GM23248 (cell line): ENCODE measurements around the gene GARNL3. TPM values are rescaled to one million over a fixed set of nuclear protein-coding genes. Genes with fewer than 3 reads are reported as not detected.

ENCODE experiments used
- DNase-seq: peaks from one replicate; pipeline ENCODE4 v3.0.0-alpha.2; 2015
- H2AFZ ChIP-seq: fragments of 200-600 bp; sonication (generic); 2 replicates; pipeline ENCODE4 v1.6.1; 2016; ENCODE audit warnings: antibody characterized with exemption
- H3F3A ChIP-seq: fragments of 200-600 bp; sonication (generic); 2 replicates; pipeline ENCODE4 v1.6.1; 2016; ENCODE audit warnings: mild to moderate bottlenecking, antibody characterized with exemption, mixed run types; ENCODE audit not compliant: insufficient read depth
- H3K27ac ChIP-seq: fragments of 200-600 bp; sonication (generic); 2 replicates; pipeline ENCODE4 v1.5.1; 2016; ENCODE audit warnings: mild to moderate bottlenecking
- H3K27me3 ChIP-seq: fragments of 200-600 bp; sonication (generic); replicated peaks from 2 replicates; pipeline ENCODE4 v1.6.1; 2016; ENCODE audit warnings: mild to moderate bottlenecking; ENCODE audit not compliant: insufficient read depth
- H3K36me3 ChIP-seq: fragments of 200-600 bp; sonication (generic); 2 replicates; pipeline ENCODE4 v1.6.1; 2016; ENCODE audit warnings: low read depth, mild to moderate bottlenecking
- H3K4me1 ChIP-seq: fragments of 200-600 bp; sonication (generic); 2 replicates; pipeline ENCODE4 v1.6.1; 2016; ENCODE audit warnings: mild to moderate bottlenecking; ENCODE audit not compliant: insufficient read depth
- H3K4me2 ChIP-seq: fragments of 200-600 bp; sonication (generic); one replicate; pipeline ENCODE4 v1.6.1; 2016; ENCODE audit warnings: mild to moderate bottlenecking; ENCODE audit not compliant: unreplicated experiment
- H3K4me3 ChIP-seq: fragments of 200-600 bp; sonication (generic); 2 replicates; pipeline ENCODE4 v1.5.1; 2016; ENCODE audit warnings: mild to moderate bottlenecking
- H3K79me2 ChIP-seq: fragments of 200-600 bp; sonication (generic); 2 replicates; pipeline ENCODE4 v1.6.1; 2016; ENCODE audit warnings: mild to moderate bottlenecking; ENCODE audit not compliant: insufficient read depth
- H3K9ac ChIP-seq: fragments of 200-600 bp; sonication (generic); 2 replicates; pipeline ENCODE4 v1.6.1; 2016; ENCODE audit warnings: mild to moderate bottlenecking
- H3K9me2 ChIP-seq: fragments of 200-600 bp; sonication (generic); 2 replicates; pipeline ENCODE4 v1.6.1; 2016; ENCODE audit warnings: mixed run types, mild to moderate bottlenecking, moderate library complexity; ENCODE audit not compliant: insufficient read depth
- H3K9me3 ChIP-seq: fragments of 200-600 bp; sonication (generic); one replicate; pipeline ENCODE4 v1.6.1; 2017; ENCODE audit warnings: low read depth
- H4K20me1 ChIP-seq: fragments of 200-600 bp; sonication (generic); 2 replicates; pipeline ENCODE4 v1.6.0; 2016; ENCODE audit not compliant: insufficient read depth
- EZH2 ChIP-seq: fragments of 200-600 bp; sonication (generic); IDR thresholded peaks from 2 replicates; pipeline ENCODE4 v1.6.1; 2018; ENCODE audit warnings: antibody characterized with exemption, mild to moderate bottlenecking; ENCODE audit not compliant: insufficient read depth, poor library complexity, severe bottlenecking
- EZH2phosphoT487 ChIP-seq: fragments of 200-600 bp; sonication (generic); IDR thresholded peaks from 2 replicates; pipeline ENCODE4 v1.6.1; 2018; ENCODE audit warnings: antibody characterized with exemption, moderate library complexity, mild to moderate bottlenecking, low read depth; ENCODE audit not compliant: insufficient read depth
- WGBS, 2 experiments: methylation state at CpG; one replicate each; pipeline ENCODE4 v1.1.6; 2015 to 2017; ENCODE audit warnings: low lambda C conversion rate in 2 of 2, low coverage in 1 of 2; ENCODE audit errors: missing lambda C conversion rate in 2 of 2; 5-methylcytosine and 5-hydroxymethylcytosine counted together
- in situ Hi-C: fragments of 300-500 bp; cut with MboI; formaldehyde crosslinking; loops from 2 replicates; pipeline ENCODE4 v1.15.0; 2020
- polyA plus RNA-seq: library from polyadenylated mRNA; unstranded; fragments of >200 nt; fragmentation: Nextera tagmentation; extraction: Ambion mirVana; gene quantifications from 2 replicates; pipeline ENCODE4 v1.2.1, GENCODE V29; 2016
- total RNA-seq: library from RNA; depleted of rRNA; stranded (reverse); fragments of >200 nt; shearing (Covaris generic); gene quantifications from 2 replicates; pipeline ENCODE4 v1.2.3, GENCODE V29; 2014; rRNA removed

The GARNL3 gene
- total and polyA plus RNA-seq, 2 experiments from 2014 or later: 0.43 to 1.3 TPM

DNA sequence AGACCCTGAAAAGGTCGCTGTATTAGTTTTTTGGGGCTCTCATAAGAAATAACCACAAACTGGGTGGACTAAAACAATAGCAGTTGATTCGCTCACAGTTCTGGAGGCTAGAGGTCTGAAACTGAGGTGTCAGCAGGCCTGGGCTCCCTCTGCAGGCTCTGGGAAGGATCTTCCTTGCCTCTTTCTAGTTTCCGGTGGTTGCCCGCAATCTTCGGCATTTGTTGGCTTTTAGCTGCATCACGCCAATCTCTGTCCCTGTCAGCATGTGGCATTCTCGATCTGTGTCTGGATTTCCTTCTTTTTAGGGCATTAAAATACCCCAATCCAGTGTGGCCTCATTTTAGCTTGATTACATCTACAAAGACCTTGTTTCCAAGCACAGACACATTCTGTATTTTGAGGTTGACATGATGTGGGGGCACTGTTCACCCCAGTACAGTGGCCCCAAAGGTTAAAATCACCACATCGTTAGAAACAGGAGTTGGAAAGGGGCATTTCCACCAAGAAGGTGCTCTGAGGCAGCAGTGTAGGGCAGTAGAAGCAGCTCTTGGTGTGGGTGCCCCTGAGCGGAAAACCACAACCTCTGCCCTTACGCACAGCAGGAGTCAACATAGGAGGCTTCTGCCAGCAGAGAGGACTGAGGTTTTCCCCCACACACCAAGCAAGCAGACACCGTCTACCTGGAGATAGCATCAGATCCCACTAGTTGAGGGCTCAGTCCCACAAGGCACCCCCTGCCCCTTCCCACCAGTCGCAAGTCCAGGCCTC, 173.1 kb downstream of the GARNL3 start:
- in situ Hi-C loops: no loop called here
- H3K4me3 ChIP-seq: no peak overlapping the region
- TF ChIP-seq EZH2phosphoT487 (no peak), EZH2 (no peak)
- H3K9ac ChIP-seq: no peak overlapping the region
- no peaks in the 10 kb centered on the region for H3K9me3 ChIP-seq
- peaks cover 4% of the 10 kb centered on the region; the same call in 1 of the 2 replicates for H3F3A ChIP-seq
- no peaks in the 10 kb centered on the region for H3K79me2 ChIP-seq
- H4K20me1 ChIP-seq: no peaks in the 10 kb centered on the region
- no peak overlapping the region for H3K27ac ChIP-seq
- no peaks in the 10 kb centered on the region for H3K4me1 ChIP-seq
- DNase-seq: no peak
- no peaks in the 10 kb centered on the region for H3K27me3 ChIP-seq
- WGBS, 2 experiments: 85 to 86% methylated on average over 12 of the region's 12 CpGs
- H3K4me2 ChIP-seq: no peak overlapping the region
- H2AFZ ChIP-seq: no peak overlapping the region
- peaks cover 50% of the 10 kb centered on the region for H3K36me3 ChIP-seq
- no peaks in the 10 kb centered on the region for H3K9me2 ChIP-seq

GRCh38 chr9:127438394-127438793, 173.8 kb downstream of the GARNL3 start:
- H3K79me2 ChIP-seq: no peaks in the 10 kb centered on the region
- peaks cover 4% of the 10 kb centered on the region; the same call in 1 of the 2 replicates for H3F3A ChIP-seq
- H3K27me3 ChIP-seq: no peaks in the 10 kb centered on the region
- WGBS, 2 experiments: 91 to 95% methylated on average over 9 of the region's 9 CpGs
- no peak overlapping the region for H3K4me2 ChIP-seq
- H3K27ac ChIP-seq: no peak overlapping the region
- no peak overlapping the region for H3K9ac ChIP-seq
- in situ Hi-C loops: no loop called here
- no peaks in the 10 kb centered on the region for H3K4me1 ChIP-seq
- H3K36me3 ChIP-seq: peaks cover 49% of the 10 kb centered on the region
- H3K9me2 ChIP-seq: no peaks in the 10 kb centered on the region
- no peak overlapping the region for H2AFZ ChIP-seq
- no peaks in the 10 kb centered on the region for H4K20me1 ChIP-seq
- H3K9me3 ChIP-seq: no peaks in the 10 kb centered on the region
- no peak for DNase-seq
- no peak for TF ChIP-seq EZH2
- no peak for TF ChIP-seq EZH2phosphoT487
- no peak overlapping the region for H3K4me3 ChIP-seq

Other genes with a start within 250 kb of the GARNL3 start
- gene ANGPTL2, start 142.1 kb upstream of the GARNL3 start, total RNA-seq: 9.0 and 12.3 TPM in 2 replicates
- gene ANGPTL2, start 142.1 kb upstream of the GARNL3 start, polyA plus RNA-seq: 8.8 and 9.5 TPM in 2 replicates
- gene SLC2A8, start 132.4 kb downstream of the GARNL3 start, total RNA-seq: 9.9 and 11.9 TPM in 2 replicates
- 8.7 and 9.6 TPM in 2 replicates for gene SLC2A8, start 132.4 kb downstream of the GARNL3 start, polyA plus RNA-seq
- 3.4 and 6.9 TPM in 2 replicates for gene ZNF79, start 159.6 kb downstream of the GARNL3 start, total RNA-seq
- 4.2 and 4.4 TPM in 2 replicates for gene ZNF79, start 159.6 kb downstream of the GARNL3 start, polyA plus RNA-seq
- 1,255 and 1,676 TPM in 2 replicates for gene RPL12, start 186.6 kb downstream of the GARNL3 start, total RNA-seq
- 576 and 594 TPM in 2 replicates for gene RPL12, start 186.6 kb downstream of the GARNL3 start, polyA plus RNA-seq
- 10.5 and 15.5 TPM in 2 replicates for gene LRSAM1, start 186.7 kb downstream of the GARNL3 start, total RNA-seq
- 14.9 TPM in 2 replicates for gene LRSAM1, start 186.7 kb downstream of the GARNL3 start, polyA plus RNA-seq